ENCODE results near the gene IFT122.

Gene IFT122

DNA sequence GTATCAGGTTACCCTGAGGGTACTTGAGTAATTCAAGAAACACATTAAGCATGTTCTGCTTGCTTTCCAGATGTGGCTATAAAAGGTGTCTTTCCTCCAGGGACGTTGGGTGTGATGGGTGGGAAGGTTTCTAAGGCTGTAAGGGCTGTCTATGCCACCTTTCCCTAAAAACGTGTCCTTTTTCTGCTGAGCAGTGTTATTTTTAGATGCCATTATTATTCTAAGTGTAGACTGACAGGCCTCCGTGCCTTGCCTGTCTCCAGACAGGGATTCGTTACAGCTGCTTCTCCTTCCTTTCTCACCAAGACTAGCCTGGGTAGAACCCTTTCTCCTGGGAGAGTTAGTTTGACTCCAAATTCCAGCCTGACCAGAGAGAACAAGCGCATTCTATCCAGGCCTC is 61.6 kb downstream of the IFT122 start:
- Histone ChIP-seq H3K4me3 (replicated peaks; ENCODE audit: insufficient read depth, low read length) (no peak overlapping the region), H3K27ac (replicated peaks) (no peak overlapping the region), H3K27me3 (ENCODE audit: insufficient read depth, poor library complexity, severe bottlenecking) (no peaks in the 10 kb centered on the region)
- no peak for DNase-seq (ENCODE audit: low read depth in 1 of 2, low spot score in 1 of 2)
- TF ChIP-seq, protein P1, sequence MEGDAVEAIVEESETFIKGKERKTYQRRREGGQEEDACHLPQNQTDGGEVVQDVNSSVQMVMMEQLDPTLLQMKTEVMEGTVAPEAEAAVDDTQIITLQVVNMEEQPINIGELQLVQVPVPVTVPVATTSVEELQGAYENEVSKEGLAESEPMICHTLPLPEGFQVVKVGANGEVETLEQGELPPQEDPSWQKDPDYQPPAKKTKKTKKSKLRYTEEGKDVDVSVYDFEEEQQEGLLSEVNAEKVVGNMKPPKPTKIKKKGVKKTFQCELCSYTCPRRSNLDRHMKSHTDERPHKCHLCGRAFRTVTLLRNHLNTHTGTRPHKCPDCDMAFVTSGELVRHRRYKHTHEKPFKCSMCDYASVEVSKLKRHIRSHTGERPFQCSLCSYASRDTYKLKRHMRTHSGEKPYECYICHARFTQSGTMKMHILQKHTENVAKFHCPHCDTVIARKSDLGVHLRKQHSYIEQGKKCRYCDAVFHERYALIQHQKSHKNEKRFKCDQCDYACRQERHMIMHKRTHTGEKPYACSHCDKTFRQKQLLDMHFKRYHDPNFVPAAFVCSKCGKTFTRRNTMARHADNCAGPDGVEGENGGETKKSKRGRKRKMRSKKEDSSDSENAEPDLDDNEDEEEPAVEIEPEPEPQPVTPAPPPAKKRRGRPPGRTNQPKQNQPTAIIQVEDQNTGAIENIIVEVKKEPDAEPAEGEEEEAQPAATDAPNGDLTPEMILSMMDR (IDR thresholded peaks at IDR 0.05; ENCODE audit: insufficient read depth, low read length) = no peak
- TF ChIP-seq SPI1 (IDR thresholded peaks at IDR 0.05; ENCODE audit: borderline replicate concordance, low read depth) (no peak), POLR2AphosphoS5 (IDR thresholded peaks at IDR 0.05; ENCODE audit: low read depth) (no peak), GABPA (IDR thresholded peaks at IDR 0.05; ENCODE audit: low read depth) (no peak)
- TF ChIP-seq, protein P2, sequence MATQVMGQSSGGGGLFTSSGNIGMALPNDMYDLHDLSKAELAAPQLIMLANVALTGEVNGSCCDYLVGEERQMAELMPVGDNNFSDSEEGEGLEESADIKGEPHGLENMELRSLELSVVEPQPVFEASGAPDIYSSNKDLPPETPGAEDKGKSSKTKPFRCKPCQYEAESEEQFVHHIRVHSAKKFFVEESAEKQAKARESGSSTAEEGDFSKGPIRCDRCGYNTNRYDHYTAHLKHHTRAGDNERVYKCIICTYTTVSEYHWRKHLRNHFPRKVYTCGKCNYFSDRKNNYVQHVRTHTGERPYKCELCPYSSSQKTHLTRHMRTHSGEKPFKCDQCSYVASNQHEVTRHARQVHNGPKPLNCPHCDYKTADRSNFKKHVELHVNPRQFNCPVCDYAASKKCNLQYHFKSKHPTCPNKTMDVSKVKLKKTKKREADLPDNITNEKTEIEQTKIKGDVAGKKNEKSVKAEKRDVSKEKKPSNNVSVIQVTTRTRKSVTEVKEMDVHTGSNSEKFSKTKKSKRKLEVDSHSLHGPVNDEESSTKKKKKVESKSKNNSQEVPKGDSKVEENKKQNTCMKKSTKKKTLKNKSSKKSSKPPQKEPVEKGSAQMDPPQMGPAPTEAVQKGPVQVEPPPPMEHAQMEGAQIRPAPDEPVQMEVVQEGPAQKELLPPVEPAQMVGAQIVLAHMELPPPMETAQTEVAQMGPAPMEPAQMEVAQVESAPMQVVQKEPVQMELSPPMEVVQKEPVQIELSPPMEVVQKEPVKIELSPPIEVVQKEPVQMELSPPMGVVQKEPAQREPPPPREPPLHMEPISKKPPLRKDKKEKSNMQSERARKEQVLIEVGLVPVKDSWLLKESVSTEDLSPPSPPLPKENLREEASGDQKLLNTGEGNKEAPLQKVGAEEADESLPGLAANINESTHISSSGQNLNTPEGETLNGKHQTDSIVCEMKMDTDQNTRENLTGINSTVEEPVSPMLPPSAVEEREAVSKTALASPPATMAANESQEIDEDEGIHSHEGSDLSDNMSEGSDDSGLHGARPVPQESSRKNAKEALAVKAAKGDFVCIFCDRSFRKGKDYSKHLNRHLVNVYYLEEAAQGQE (IDR thresholded peaks at IDR 0.05; ENCODE audit: insufficient replicate concordance, low read depth) = no peak

DNA sequence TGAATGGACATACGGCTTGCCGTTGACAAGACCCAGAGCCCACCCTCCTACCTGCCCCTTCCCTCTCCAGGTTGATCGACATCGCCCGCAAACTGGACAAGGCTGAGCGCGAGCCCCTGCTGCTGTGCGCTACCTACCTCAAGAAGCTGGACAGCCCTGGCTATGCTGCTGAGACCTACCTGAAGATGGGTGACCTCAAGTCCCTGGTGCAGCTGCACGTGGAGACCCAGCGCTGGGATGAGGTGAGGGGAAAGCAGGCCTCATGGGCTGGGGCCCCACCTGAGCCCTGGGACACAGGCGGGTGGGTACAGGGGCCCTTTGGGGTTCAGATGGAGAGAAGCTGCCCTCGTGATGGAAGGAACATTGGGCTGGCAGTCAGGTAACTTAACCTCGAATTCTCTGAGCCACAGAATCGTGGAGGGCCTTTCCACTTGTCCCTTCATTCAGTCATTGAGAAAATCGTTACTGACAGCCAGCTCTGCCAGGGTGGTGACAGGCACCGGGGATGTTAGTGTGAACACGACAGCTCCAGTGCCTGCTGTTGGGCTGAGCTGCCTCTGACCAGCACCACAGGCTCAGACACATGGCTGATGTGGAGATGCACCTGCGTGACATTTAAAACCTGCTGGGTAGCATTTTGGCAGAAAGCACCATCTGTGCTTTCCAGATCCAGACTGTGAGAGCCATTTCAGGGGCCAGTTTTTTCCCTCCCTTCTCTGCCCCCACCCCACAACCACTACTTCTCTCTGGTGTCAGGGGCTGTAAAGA is 62.8 kb downstream of the IFT122 start:
- TF ChIP-seq, protein P1 (IDR thresholded peaks at IDR 0.05; ENCODE audit: insufficient read depth, low read length) = no peak
- TF ChIP-seq GABPA (IDR thresholded peaks at IDR 0.05; ENCODE audit: low read depth) = no peak
- TF ChIP-seq SPI1 (IDR thresholded peaks at IDR 0.05; ENCODE audit: borderline replicate concordance, low read depth) = no peak
- TF ChIP-seq, protein P2 (IDR thresholded peaks at IDR 0.05; ENCODE audit: insufficient replicate concordance, low read depth) = no peak
- no peak for TF ChIP-seq POLR2AphosphoS5 (IDR thresholded peaks at IDR 0.05; ENCODE audit: low read depth)
- no peak overlapping the region for H3K4me3 ChIP-seq (replicated peaks; ENCODE audit: insufficient read depth, low read length)
- no peaks in the 10 kb centered on the region for H3K27me3 ChIP-seq (ENCODE audit: insufficient read depth, poor library complexity, severe bottlenecking)
- no peak overlapping the region for H3K27ac ChIP-seq (replicated peaks)
- DNase-seq (ENCODE audit: low read depth in 1 of 2, low spot score in 1 of 2) = no peak

DNA sequence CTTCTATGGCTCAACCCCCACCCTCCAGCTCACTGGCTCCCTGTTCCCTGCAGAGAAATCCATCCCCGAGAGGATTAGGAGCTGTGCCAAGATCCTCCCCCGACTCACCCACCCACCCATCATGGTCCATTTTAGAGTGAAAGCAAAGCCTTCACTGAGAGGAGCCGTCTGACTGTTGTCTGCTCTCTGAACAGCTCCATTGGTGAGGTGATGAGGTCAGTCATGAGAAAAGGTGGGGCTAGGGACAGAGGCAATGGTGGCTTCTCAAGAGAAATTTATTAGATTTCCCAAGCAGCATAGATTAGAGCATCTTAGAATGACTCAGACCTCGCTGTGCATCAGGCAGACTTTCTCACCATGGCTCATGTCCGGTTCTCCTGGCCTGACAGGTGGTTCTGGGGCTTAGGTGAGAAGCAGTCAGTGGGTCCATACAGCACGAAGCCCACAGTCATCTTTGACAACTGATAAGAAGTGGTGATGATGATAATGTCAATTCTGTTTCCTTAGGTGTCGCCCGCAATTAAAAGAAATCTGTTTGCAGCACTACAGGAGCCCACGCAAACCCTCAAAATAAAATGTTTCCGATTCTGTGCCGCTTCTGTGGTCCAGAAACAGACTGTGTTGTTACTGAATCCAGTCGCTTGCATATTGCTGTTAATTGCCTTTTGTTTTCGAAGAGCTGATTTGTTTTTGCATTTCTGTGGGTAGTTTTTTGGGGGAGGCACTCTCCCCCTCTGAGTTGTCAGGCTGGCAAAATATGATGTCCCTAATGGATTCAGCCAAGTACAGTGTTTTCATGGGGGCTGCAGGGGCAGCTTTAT is 63.7 kb downstream of the IFT122 start:
- DNase-seq (ENCODE audit: low read depth in 1 of 2, low spot score in 1 of 2) = no peak
- Histone ChIP-seq H3K4me3 (replicated peaks; ENCODE audit: insufficient read depth, low read length) (no peak overlapping the region), H3K27me3 (ENCODE audit: insufficient read depth, poor library complexity, severe bottlenecking) (no peaks in the 10 kb centered on the region), H3K27ac (replicated peaks) (no peak overlapping the region)
- no peak for TF ChIP-seq POLR2AphosphoS5 (IDR thresholded peaks at IDR 0.05; ENCODE audit: low read depth)
- no peak for TF ChIP-seq GABPA (IDR thresholded peaks at IDR 0.05; ENCODE audit: low read depth)
- no peak for TF ChIP-seq SPI1 (IDR thresholded peaks at IDR 0.05; ENCODE audit: borderline replicate concordance, low read depth)
- TF ChIP-seq, protein P1 (IDR thresholded peaks at IDR 0.05; ENCODE audit: insufficient read depth, low read length) = no peak
- TF ChIP-seq, protein P2 (IDR thresholded peaks at IDR 0.05; ENCODE audit: insufficient replicate concordance, low read depth) = no peak
